Limb (tissue), 2 donors: ENCODE data around the gene JSRP1.

Source experiments
- DNase-seq, 2 donors: peaks; one replicate each; pipeline ENCODE4 v3.0.0-alpha.2; 2016; ENCODE audit errors: extremely low spot score in 2 of 2

Gene JSRP1

DNA sequence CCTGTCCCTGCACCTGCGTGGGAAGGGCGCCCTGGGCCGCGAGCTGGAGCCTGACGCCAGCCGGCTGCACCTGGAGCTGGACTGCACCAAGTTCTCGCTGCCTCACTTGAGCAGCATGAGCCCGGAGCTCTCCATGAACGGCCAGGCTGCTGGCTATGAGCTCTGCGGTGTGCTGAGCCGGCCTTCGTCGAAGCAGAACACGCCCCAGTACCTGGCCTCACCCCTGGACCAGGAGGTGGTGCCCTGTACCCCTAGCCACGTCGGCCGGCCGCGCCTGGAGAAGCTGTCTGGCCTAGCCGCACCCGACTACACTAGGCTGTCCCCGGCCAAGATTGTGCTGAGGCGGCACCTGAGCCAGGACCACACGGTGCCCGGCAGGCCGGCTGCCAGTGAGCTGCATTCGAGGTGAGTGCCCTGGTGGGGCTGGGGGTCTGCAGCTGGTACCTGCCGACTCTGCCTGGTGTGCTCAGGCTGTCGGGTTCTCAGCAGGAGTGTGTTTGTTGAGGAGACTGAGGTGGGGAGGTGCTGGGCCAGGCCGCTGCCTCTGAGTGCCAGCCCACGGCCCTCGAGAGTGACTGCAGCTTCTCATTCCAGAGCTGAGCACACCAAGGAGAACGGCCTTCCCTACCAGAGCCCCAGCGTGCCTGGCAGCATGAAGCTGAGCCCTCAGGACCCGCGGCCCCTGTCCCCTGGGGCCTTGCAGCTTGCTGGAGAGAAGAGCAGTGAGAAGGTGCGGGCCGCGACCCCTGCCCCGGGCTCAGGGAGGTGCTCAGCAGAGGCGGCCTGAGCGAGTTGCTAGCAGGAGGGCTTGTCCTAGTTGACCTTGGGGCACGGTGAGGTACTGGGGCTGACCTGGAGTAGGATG lies 39.6 kb downstream of the JSRP1 start:
- DNase-seq, result no peak

DNA sequence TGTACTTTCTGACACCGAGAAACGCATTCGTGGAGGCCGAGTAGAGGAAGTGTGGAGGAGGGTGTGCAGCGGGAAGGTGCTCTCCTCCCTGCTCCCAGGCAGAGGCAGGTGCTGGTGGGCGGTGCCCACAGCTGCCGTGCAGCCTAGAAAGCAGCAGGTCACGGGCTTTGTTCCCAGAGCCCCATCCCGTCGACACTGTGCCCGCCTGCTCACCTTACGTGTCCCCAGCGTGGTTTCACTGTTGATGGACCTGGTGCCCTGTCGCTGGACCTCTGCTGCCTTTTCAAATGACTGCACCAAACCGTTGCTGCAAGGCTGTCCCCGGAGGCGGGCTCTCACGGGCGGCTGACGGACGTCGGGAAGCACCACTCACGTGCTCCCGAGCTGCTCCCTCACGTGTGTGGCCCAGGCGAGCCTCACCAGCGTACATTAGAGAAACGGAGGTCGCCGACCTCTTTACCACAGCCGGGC lies 40.9 kb downstream of the JSRP1 start:
- no peak for DNase-seq

DNA sequence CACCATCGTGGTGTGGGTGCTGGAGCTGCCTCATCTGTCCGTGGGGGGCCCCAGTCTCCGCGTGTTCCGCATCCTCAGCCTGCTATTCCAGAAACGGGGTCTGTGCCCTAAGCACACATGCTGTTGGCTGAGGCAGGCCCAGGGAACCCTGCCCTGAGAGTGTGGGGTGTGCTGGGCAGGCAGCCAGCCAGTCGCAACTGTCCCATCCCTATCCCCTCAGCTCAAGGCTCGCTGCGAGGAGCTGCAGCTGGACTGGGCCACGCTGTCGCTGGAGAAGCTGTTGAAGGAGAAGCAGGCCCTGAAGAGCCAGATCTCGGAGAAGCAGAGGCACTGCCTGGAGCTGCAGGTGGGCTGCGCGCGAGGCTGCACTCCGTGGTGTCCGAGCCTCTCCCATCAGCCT lies 42.0 kb downstream of the JSRP1 start:
- DNase-seq, result no peak

DNA sequence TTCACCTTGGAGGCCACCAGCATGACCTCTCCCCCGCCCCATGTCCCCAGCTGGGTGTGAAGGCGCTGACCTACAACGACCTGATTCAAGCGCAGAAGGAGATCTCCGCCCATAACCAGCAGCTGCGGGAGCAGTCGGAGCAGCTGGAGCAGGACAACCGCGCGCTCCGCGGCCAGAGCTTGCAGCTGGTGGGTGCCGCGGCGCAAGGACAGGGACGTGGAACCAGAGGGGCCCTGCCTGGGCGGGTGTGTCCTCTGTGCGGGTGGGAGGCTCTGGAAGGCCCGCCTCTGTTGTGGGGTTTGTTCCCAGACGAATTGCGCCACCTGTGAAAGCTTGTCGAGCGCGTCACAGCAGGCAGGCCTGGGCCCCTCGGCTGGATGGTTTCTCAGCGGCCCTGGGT lies 42.4 kb downstream of the JSRP1 start:
- DNase-seq, result peak; percentile 45 to 54

DNA sequence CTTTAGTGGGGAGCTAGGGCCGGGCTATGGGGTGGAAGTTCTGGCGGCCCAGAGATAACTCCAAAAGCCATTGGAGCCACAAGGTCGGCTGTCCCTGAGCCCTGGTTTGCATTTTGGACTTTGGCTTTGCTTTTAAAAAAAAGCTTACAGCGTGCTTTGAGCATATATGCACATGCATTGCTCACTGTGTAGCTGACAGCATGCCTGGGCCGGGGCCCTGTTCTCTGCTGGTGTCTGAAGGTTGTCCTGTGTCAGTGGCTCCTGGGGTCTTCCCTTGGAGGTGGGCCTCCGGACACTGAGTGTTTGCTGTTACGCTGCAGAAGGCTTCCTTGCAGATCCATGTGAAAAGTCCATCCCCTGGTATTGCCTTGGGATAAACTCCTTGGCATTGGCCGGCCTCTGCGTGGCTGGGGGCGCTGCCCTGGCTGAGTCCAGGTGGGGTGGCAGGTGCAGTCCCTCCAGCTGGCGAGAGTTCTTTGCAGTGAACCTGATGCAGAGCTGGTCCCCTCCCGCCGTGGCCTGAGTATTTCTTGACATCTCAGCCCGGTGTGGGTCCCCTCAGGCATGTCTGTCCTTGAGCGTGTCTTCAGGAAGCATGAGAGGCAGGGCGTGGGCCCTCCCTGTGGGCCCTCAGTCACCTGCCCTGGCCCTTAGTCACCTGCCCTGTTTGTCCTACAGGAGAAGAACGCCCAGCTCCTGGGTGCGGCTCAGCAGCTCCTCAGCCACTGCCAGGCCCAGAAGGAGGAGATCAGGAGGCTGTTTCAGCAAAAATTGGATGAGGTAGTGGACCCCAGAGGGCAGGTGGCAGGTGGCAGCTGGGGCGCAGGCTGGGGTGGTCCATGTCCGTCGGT lies 43.1 kb downstream of the JSRP1 start:
- DNase-seq, result no peak

DNA sequence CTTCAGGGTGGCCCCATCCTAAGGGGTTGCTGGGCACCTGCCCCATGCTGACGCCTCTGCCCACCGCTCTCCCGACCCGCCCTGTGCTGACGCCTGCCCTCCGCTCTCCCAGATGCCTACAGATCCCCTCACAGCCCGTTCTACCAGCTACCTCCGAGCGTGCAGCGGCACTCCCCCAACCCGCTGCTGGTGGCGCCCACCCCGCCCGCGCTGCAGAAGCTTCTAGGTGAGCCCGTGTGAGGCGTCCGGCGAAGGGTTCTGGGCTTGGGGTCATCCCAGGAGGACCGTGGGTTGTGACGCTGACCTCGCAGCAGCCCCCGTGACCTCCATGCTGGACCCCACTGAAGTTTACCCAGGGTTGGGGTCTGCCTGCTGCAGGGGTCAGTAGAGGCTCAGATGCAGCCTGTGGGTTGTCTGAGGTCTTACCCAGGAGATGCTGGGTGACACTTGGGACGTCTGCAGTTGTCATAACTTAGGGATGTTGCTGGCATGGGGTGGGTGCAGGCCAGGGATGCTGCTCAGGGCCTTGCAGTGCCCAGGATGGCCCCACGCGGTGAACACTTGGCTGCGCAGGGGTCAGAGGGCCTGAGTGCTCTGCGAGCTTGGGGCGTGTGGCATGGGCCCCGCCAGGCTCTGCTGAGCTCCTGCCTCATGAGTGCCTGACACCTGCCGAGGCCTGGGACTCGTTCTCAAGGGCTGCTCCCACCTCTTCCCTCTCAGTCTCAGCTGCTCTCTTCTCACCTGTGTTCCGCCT lies 45.1 kb downstream of the JSRP1 start:
- DNase-seq, result no peak

DNA sequence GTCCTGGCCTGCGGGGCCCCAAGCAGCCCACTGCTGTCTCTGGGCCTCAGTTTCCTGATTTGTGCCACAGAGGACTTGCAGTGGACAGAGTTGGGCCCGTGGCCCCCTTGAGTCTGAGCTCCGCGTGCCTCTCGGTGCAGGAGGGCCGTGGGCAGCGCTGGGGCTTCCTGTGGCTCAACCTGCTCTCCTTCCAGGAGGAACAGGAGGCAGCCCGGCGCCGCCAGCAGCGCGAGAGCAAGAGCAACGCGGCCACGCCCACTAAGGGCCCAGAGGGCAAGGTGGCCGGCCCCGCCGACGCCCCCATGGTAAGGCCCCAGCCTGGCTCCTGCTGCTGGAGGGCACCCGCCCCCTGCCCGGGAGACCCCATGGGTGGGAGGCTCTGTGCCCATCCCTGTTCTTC lies 46.0 kb downstream of the JSRP1 start:
- no peak for DNase-seq

DNA sequence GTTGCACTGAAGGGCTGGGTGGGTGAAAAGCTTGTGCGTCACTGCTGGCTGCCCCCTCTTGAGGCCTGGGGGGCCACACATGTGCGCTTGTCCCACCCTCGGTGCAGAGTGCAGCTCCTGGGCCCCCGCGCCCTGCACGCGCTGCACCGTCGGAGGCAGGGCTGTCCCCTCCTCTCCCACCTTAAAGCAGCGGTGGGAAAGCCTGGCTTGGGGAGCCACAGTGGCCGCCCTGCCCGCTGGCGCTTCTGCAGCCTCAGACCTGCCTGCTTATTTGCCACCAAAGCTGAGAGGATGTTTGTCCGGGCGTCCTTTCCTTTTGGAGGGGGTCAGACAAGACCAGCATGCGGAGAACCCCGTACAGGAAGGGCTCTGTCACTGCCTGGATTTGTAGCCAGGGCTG lies 46.8 kb downstream of the JSRP1 start:
- DNase-seq, result no peak

DNA sequence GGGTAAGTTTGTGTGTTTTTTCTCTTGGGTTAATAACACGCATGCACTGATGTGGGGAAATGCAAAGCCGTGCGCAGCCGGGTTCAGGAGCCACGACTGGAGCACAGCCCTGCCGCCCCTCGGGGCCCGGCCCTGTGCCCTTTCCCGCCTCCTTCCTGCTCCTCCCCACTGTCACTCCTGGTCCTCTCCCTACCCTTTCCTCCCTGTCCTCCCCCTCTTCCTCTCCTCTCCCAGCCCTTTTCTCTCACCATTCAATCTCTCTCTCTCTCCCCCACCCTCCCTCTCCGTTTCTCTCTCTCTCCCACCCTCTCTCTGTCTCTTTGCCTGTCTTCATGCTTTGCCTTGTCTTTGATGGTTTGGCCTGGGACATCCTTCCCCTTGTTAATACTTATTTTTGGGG lies 47.2 kb downstream of the JSRP1 start:
- DNase-seq, result no peak

DNA sequence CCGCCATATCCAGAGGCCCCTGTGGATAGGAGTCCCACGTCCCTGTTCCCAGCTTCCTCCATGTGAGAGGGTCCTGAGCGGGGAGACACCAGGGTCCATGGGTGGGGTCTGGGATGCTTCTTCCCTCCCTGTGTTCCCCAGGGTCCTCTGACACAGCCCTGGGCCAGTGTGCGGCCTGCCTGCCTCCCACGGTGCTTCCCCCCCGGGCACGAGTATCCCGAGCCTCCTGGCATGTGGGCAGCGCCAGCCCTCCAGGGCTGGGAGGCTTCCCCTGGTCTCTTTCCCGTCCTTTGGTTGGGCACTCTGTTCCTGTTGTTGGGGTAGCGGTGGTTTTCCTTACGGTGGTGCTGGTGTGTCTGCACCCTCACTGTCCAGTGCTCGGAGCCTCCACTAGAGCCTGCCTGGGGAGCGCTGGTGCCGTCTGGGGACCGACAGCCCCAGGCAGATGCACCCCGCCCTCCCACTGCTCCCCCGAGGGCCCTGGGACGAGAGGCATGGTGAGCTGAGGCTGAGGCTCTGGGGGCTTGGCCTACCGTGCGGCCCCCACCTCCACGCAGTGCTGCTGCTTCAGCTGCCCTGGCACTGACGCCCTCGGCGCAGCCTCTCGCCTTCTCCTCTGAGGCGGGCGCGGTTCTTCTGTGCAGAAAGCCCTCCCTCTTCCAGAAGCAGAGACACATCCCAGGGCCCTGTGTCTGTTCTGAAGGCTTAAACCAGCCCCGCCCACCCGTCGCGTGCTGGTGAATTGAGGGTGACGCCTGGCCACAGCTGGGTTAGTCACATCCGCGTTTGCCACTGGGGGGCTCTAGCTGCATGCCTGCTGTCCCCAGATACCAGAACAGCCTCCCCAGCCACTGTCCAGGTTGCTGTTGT lies 48.0 kb downstream of the JSRP1 start:
- peak; percentile 59 for DNase-seq

DNA sequence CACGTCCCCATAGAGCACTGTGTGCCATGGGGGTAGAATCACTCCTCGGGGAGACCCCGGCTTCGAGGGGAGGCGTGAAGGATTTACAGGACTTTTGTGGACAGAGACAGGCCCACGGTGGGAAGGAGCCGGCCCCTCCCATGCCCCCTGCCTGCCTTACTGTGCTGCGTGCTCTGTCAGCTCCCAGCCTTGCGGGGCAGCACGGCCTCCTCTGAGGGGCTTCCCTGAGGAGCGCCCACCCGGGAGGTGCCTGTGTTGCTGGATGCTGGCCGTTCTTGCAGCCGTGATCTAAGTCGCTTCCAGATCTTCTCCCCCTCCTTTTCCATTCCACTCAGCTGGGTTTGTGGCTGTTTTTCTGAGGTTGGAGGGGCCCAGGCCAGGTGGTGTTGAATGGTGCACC lies 49.2 kb downstream of the JSRP1 start:
- DNase-seq, result no peak

DNA sequence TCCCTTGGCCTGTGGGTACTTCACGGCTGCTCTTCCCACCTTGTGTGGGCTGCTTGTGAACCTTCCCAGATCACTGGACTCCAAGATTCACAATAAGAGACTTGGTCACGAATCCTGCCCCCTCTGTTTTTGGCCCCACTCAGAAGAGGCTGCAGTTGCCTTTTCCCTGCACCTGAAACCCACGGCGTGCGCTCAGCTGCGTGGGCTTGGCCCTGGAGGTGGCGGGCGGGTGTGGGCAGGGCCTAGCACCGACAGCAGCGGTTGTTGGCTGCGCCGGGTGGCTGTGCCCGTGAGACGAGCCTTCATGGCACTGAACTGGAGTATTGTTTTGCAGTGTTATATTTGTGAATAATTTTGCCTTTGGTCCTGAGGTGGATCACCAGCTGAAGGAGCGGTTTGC lies 53.9 kb downstream of the JSRP1 start:
- DNase-seq, result no peak
